ENCODE measurements around the gene CNKSR3.
"Not testable (repeated sequence)": the region's sequence is repeated elsewhere in the genome, so short reads cannot be mapped to it uniquely, and the experiment has no call there.

CNKSR3 gene

GRCh38 chr6:154515826-154516225, 5.3 kb upstream of the CNKSR3 start:
- DNase-seq = no peak
- no peak for TF ChIP-seq GATA1 (IDR thresholded peaks at IDR 0.05; ENCODE audit: low read depth, low read length)
- no peak for TF ChIP-seq POLR2A (IDR thresholded peaks at IDR 0.05; ENCODE audit: low read length)

- DNase-seq = not testable (repeated sequence)
Observed at GRCh38 chr6:154515076-154515475, 4.6 kb upstream of the CNKSR3 start.

- peak in 1 of 2 experiments; percentile 64 for DNase-seq
- TF ChIP-seq GATA1 (IDR thresholded peaks at IDR 0.05; ENCODE audit: low read depth, low read length) = no peak
- TF ChIP-seq POLR2A (IDR thresholded peaks at IDR 0.05; ENCODE audit: low read length) = no peak
Observed at GRCh38 chr6:154514481-154514880, 4.0 kb upstream of the CNKSR3 start.

- peak; percentile 80 to 88 for DNase-seq
- no peak for TF ChIP-seq POLR2A (IDR thresholded peaks at IDR 0.05; ENCODE audit: low read length)
- no peak for TF ChIP-seq GATA1 (IDR thresholded peaks at IDR 0.05; ENCODE audit: low read depth, low read length)
Observed at GRCh38 chr6:154513601-154514320, 3.3 kb upstream of the CNKSR3 start.

- no peak for TF ChIP-seq POLR2A (IDR thresholded peaks at IDR 0.05; ENCODE audit: low read length)
- no peak for TF ChIP-seq GATA1 (IDR thresholded peaks at IDR 0.05; ENCODE audit: low read depth, low read length)
- DNase-seq = no peak
Observed at GRCh38 chr6:154512201-154512600, 1.7 kb upstream of the CNKSR3 start.

- peak; percentile 49 to 50 for DNase-seq
- TF ChIP-seq GATA1 (IDR thresholded peaks at IDR 0.05; ENCODE audit: low read depth, low read length) (no peak), POLR2A (IDR thresholded peaks at IDR 0.05; ENCODE audit: low read length) (no peak)
Observed at GRCh38 chr6:154511791-154512190, 1.3 kb upstream of the CNKSR3 start.

GRCh38 chr6:154509421-154510143, 903 bp downstream of the CNKSR3 start:
- peak; percentile 88 to 90 for DNase-seq
- peak; percentile 23 for TF ChIP-seq POLR2A (IDR thresholded peaks at IDR 0.05; ENCODE audit: low read length)
- no peak for TF ChIP-seq GATA1 (IDR thresholded peaks at IDR 0.05; ENCODE audit: low read depth, low read length)

GRCh38 chr6:154508573-154509375, 1.7 kb downstream of the CNKSR3 start:
- no peak for TF ChIP-seq POLR2A (IDR thresholded peaks at IDR 0.05; ENCODE audit: low read length)
- TF ChIP-seq GATA1 (IDR thresholded peaks at IDR 0.05; ENCODE audit: low read depth, low read length) = no peak
- peak; percentile 47 to 55 for DNase-seq

- TF ChIP-seq GATA1 (IDR thresholded peaks at IDR 0.05; ENCODE audit: low read depth, low read length) (no peak), POLR2A (IDR thresholded peaks at IDR 0.05; ENCODE audit: low read length) (no peak)
- DNase-seq = no peak
Observed at GRCh38 chr6:154506991-154507898, 3.2 kb downstream of the CNKSR3 start.

GRCh38 chr6:154506582-154506981, 3.9 kb downstream of the CNKSR3 start:
- TF ChIP-seq POLR2A (IDR thresholded peaks at IDR 0.05; ENCODE audit: low read length) (no peak), GATA1 (IDR thresholded peaks at IDR 0.05; ENCODE audit: low read depth, low read length) (no peak)
- DNase-seq = no peak

- TF ChIP-seq GATA1 (IDR thresholded peaks at IDR 0.05; ENCODE audit: low read depth, low read length) = no peak
- no peak for TF ChIP-seq POLR2A (IDR thresholded peaks at IDR 0.05; ENCODE audit: low read length)
- no peak for DNase-seq
Observed at GRCh38 chr6:154506108-154506507, 4.4 kb downstream of the CNKSR3 start.

GRCh38 chr6:154504865-154505449, 5.5 kb downstream of the CNKSR3 start:
- TF ChIP-seq GATA1 (IDR thresholded peaks at IDR 0.05; ENCODE audit: low read depth, low read length) = no peak
- no peak for TF ChIP-seq POLR2A (IDR thresholded peaks at IDR 0.05; ENCODE audit: low read length)
- no peak for DNase-seq

- TF ChIP-seq POLR2A (IDR thresholded peaks at IDR 0.05; ENCODE audit: low read length) (no peak), GATA1 (IDR thresholded peaks at IDR 0.05; ENCODE audit: low read depth, low read length) (no peak)
- DNase-seq = peak; percentile 55 to 72
Observed at GRCh38 chr6:154504102-154504501, 6.4 kb downstream of the CNKSR3 start.

Data from erythroblast (primary cell).